HPDE6-E6E7 (cell line): ENCODE measurements around the gene MARVELD1.
"Not testable (repeated sequence)": the region's sequence is repeated elsewhere in the genome, so short reads cannot be mapped to it uniquely, and the experiment has no call there.

Source experiments
- DNase-seq: peaks from one replicate; pipeline ENCODE4 v3.0.0; 2011; ENCODE audit warnings: missing footprints; ENCODE audit errors: extremely low spot score

MARVELD1 gene

DNA sequence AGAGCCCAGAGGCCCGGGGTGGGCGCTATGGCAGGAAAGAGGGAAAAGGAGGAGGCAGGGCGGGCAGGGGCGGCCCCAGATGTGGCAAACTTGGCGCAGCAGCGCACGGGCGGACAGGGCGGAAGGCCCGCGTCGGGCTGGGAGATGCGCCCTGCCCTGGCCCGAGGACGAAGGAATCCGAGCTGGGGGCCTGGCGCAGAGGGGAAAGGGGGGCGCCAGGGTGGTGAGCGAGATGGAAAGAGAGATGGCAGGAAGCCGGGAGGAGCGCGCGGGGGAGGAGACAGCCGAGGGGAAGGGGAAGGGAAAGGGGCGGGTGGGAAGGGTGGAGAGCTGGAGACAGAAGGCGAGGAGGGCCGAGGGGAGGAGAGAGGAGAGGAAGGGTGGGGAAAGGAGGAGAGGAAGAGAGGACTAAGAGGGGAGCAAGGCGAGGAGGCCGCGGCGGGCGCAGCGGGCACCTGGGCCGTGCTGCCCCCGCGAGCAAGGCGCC, at the start of gene MARVELD1:
Gene MARVELD1 (plus strand): TSS at position 392 of the 487 bp plus-strand sequence. CDS start 147 bp downstream, outside the sequence.
- no peak for DNase-seq

DNA sequence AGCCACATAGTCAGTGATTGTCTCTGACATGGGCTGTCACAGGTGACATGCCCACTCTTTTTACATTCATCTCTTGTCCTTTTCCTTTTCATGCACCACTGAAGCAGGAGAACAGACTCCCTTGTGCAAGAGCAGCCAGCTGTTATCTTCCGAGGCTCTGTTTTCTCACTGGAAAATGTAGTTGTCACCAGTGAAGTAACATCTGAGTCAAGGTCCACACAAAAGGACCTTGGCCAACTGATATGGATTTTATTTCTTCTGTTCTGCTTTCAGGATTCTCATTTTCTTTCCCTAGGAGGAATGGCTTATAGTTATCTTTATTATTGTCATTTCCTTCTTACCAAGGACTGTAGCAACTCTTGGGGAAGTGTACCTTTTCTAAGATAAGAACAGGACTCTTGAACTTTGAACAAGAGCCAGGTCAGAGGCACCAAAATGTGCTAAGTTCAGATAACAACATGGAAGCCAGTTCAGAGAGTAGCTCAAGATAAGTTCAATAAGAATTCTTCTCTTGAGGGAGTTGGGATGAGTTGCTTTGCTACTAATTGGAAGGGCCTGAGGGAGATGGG, 49.2 kb upstream of the MARVELD1 start:
- DNase-seq, result no peak

DNA sequence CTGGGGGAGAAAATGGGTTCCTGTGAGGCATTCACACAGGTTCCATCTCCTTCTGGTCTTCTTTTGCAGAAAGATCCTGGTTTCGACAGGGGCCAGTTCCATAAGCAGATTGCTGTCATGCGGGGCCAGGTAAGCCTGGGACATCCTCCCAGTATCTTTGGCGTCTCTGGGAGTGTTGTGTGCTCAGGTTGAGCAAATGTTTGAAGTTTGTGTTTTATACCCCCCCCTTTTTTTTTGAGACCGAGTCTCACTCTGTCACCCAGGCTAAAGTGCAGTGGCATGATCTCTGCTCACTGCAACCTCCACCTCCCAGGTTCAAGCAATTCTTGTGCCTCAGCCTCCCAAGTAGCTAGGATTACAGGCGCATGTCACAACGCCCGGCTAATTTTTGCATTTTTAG, 46.5 kb upstream of the MARVELD1 start:
- DNase-seq, result no peak

DNA sequence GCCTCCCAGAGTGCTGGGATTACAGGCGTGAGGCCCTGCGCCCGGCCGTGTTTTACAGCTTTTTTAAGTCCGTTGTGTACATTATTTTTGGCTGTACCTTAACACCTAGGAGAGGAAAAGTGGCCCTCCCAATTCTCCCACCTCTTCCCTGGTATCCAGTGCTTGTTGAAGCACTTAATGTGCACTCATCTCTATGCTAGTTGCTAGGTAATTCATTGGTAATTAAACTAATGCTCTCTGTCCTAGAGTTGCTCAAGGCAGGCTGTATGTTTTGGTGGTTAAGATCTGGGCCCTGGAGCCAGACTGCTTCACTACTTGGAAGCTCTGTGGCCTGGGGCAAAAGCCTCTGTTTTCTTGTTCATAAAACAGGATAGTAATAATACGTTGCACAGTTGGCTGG, 46.1 kb upstream of the MARVELD1 start:
- DNase-seq, result no peak

DNA sequence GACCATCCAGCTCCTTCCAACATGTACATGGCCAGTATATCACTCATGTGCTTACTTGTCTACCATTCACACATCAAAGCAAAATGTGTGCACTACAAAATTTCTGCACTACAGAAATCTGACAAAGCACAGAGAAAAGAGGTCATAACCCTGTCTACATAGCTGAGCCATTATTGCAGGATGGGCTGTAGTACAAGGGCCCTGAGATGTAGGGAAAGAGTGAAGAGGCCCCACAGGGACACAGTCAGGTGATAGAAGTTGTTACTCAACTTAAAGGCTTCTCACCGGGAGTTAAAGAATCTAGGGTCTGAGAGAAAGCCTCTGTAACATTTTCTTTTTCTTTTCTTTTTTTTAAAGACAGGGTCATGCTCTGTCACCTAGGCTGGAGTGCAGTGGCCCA, 44.0 kb upstream of the MARVELD1 start:
- DNase-seq, result no peak

DNA sequence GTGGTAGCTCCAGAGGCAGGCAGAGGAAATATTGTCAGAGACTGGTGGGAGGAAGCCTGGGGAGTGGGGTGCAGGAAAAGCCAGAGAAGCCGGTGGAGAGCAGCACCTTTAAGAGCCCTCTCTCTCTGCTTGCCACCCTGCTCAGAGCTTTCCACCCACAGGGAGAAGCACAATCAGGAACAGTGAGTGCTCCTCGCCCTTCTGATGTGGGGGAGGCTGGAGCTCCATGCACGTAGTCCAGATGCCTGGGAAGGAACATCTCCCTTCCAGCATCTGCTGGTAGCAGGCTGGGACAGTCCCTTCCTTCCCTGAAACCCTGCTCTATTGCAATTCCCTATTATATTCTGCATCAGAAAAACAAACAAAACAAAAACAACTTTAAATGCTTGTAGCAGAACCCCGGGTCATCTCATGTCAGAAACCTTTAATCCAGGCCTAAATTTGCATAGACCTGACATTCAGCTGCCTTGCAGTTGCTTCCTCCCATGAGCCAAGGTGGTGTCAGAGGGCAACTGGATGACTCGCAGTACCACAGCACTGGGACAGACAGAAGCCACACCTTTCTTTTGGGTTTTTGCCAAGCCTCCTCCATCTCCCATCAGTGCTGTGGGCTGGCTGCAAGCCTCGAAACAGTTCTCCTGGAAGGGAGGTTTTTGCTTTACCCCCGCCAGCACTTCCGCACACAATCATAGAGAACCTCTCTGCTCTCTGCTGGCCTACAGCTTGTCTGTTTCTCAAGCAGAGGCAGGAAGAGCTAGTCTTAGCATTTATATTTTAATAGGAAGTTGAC, 39.6 kb upstream of the MARVELD1 start:
- no peak for DNase-seq

DNA sequence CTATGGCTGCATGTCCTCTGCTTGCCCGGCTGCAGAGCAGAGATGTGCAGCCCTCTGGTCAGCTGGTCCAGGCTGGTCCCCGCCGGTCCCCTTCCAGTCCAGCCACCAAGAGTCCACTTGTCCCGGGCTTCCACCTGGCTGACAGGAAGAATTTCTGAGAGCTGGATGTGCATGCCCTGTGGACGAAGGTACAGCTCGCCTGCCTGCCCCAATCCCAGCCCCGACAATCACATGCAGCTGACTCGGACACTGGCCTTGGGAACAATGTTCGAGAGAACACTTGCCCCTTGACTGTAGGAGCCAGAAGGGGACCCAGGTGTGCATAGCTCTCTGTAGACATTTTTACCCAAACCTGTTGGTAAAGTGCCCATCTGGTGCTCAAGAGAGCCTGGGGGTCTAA, 38.3 kb upstream of the MARVELD1 start:
- no peak for DNase-seq

DNA sequence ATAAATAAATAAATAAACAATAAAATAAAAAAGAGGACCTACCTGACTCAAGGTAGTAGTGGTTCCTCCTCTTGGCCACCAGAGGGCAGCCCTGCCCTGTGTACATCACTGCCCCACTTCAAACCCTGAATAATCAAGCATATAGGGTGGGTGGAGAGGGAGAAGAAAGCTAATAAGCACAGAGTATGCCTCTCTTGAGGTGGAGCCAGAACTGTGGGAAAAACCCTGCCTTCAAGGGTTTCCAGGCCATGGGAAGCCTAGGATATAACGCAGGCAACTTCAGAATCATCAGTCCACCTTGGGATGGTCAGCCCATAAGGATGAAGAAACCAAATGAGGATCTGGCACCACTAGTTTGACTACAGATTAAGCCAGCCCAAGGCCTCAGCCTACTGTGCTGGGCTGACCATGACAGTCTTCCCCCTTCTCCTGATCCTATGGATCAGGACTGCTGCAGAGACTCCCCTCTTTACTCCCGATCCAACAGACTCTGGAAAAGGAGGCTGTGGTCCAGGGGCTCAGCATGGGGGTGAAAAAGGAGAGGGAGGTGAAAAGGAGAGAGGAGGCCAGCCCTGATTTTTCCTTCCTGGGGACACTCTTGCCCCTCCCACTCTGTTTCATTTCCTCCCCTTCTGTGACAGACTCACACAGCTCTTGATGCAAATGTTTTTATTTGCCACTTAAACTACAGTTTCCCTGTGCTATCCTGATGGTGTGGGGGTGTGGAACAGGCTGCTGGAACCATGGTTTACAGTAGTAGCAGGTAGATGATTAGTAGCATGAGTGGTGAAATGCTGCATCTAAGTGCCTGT, 36.6 kb upstream of the MARVELD1 start:
- peak; percentile 71 for DNase-seq

DNA sequence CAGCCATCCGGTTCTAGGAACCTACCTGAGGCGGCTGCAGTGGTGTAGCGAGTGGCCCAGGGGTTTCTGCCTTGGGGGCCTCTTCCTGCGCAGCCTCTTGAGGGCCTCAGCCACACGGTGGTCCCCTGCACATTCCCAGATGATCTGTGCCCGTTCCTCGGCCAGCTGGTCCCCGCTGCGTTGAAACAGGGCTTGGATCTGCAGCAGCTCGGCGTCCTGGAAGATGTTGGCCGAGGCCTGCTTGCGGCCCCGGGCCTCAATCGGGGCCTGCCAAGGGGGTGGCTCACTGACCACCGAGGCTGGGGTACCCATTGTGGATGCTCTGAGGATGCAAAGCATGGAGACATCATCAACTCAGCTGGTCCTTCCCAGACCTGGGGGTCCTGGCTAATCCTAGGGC, 33.9 kb upstream of the MARVELD1 start:
- DNase-seq, result no peak

DNA sequence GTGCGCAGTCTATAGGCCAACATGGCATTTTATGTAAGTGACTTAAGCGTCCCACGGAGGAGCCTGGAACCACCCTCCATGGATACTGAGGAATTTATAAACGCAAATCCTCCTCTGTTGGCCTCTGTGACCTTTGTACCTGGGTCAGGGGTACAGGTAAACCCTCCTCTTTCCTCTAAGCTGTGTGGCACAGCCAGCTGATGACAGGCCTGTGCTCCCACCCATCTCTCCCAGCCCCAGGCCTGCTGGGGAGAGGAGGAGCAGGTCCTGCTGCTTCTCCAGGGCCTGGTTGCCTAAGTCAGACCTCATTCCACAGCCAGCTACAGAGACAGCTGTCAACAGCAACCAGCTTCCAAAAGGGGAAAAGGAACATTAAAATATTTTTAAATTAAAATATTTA, 31.5 kb upstream of the MARVELD1 start:
- no peak for DNase-seq

DNA sequence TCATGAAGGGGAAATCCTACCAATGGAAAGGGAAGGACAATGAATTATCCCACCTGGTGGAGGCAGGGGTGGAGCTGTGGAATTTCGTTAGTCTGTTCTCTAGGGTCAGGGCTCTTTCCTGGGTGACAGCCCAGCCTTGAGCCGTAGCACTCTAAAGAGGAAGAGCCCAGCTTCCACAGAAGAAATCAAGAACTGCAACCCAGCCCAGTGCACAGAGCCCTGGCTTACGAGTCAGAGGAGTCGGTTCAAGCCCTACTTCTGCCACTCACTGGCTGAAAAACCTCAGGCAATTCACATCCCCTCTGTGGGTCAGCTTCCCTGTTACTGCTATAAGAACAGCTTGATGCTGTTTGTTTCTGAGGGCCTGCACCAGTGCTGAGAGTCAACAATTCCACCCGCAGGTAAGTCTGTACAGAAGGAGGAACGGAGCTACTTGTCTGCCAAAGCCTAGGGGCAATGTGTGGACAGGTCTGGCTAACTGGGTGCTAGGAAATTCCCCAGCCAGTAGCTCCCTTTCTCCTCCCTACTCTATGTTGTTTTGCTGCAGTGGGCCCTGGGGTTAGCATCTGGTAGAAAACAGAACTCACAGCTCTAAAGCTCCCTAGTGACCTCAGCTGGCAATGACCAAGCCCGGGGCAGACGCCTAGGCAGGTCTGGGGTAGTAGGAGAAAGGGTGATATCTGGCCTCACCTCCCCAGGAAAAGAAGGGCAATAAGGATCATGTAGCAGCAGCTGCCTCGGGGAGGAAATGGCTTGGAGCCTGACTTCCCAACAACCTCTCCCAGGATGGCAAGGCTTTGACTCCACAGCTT, 29.8 kb upstream of the MARVELD1 start:
- DNase-seq, result no peak

DNA sequence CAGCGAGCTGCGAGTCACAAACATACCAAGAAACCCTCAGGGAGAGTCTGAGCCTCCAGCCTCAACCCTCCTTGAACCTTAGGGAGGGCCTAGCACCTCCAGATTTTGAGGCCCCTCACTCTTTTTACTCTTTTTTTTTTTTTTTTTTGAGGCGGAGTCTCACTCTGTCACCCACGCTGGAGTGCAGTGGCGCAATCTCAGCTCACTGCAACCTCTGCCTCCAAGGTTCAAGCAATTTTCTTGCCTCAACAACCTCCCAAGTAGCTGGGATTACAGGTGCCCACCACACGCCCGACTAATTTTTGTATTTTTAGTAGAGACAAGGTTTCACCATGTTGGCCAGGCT, 29.2 kb upstream of the MARVELD1 start:
- DNase-seq, result not testable (repeated sequence)

DNA sequence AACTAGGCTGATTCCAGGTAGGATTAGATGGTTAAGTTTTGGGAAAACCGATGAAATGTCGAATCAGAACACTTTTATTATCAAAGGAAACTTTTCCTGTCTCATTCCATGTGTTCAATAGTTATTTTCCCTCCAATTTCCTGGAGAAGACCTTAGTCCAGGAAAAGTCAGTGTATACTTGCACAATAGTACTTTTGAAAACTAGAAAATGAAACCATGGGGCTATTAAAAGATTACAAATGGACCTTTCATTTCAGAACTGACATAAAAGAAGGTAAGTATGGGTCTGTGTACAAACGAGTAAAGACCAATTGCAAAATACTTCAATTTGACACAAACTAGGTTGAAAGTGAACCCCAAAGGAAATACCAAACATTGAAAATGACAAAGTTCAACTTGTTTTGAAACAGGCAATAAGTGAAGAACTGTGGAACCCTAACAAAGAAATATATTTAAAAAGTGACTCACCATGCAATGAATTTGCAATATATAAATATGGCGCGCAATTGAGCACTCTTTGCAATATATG, 28.6 kb upstream of the MARVELD1 start:
- no peak for DNase-seq

DNA sequence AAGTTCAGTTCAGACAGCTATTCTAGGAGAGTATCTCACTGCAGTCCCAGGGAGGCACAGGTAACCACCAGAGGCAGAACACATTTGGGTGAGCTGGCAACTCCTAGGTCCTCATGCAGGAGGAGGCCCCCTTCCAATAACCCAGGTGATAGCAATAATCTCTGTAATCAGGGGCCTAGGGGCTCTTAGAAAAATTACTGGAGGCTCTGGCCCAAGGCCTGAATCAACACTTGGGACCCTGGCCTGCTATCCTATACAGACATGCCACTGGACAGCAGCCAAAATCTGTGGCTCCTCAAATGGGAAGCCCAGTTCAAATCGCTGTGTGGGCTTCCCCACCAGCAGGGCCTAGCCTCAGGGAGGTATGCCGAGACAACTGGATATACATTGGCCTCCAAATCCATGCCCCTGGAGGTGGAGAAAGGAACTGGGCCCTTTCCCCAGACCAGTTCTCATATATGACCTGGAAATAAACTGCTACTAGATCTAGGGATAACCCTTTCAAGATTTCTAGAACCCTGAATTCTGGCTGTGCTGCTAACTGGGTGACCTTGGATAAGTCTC, 28.1 kb upstream of the MARVELD1 start:
- DNase-seq, result no peak

DNA sequence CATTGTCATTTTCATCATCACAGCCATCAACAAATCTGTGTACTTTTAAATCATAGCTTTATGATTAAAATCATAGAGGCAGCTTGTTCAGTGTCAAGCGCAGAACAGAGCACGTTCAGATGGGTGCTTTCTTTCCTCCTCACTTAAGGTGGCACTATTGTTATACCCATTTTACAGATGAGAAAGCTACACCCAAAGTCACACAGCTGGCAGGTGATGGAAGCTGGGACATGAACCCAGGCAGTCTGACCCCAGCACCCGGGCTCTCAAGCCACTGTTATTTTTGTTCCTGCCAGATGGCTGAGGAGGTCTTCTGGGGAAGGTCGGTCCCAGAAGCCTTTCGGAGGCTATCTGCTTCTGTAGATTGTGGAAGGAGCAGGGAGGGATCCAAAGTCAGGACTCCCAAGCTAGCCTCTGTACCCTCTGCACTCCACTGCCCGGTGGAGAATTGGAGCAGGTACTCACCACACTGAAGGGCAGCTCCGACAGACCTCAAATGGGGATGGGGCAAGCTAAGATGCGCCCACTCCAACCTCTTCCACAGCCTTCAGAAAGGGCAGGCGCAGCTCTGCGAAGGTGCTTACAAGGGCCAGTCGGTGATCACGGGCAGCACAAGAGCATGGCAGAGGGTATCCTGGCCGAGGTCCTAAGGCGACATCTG, 27.1 kb upstream of the MARVELD1 start:
- DNase-seq, result no peak

DNA sequence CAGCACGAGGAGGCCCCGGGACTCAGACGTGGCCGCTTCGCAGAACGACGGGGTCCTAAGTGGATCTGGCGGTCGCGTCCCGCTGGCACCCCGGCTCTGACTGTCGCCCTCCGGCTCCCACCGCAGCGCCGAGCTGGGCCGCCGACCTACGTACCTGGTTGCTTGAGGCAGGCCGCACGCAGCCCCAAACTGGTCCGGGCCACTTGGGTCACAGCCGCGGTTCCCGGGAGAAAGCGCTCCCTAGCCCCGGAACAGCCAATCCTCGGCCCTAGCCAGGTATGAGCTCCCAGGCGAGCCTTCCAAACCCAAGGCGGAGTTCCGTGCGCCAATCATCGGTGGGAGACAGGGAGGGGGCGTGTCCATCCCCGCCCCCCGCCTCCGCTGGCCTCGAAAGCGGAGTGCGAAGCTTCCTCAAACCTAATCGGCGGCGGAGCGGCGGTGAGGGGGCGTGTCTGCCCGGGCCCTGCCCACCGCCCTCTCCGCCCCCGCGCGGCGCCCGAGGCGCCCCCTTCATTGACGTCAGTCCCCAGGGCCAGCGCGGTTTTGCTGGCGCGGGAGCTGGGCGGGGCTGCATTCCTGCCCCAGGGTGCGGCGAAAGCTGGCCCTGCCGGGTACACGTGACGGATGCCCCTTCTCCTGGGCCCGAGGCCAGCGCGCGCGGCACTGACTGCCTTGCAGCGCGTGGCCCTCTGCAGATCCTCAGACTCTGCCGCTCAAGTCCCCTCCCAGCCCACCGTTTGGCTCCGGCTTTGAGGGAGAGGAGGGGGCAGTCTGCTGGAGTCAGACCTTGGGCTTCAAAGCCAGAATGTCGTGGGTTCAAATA, 26.4 kb upstream of the MARVELD1 start, which contains the start of gene AVPI1:
Gene AVPI1 (minus strand): TSS at position 280 of the 823 bp plus-strand sequence. CDS start 7,336 bp downstream, outside the sequence.
- peak; percentile 87 for DNase-seq

DNA sequence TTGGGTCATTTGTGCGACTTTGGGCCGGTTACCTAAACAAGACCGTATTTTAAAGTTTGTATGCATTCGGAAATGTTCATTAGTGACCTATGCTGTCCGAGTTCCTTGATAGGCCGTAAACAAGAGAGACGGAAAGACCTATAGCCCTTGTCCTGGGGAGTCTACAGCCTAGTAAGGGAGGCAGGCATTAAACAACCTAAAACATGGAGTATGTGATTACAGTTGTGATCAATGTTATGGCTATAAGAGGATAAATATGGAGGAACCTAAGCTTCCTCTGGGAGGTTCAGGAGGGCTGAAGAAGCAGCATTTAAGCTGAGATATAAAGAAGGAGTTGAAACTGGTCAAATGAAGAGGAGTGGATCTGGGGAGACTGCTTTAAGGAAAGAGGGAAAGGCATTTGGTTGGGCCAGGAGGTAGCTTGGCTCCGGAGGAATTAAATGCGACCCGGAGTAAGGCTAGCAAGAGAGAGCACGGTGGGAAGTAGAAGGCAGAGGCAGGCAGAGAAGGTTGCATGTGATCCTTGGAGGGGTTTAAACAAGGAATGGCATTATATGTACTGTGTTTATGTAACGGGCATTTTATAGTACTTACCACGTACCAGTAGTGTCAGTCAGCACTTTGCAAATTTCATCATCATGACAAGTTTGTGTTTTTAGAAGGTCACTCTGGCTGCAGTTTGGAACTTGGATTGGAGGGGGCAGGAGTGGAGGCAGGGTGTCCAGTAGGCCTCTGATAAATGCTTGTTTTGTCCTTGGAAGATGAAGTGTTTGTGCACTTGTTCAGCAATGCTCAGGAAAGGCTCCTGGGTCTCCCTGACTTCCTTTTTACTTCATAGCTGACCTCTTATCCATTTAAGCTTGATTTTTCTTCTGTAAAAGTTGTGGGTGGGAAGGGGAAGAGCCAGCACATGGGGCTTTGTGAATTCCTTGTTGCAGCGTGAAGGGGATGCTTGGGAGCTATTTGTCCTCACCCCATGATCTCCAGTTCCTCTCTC, 25.4 kb upstream of the MARVELD1 start:
- no peak for DNase-seq

DNA sequence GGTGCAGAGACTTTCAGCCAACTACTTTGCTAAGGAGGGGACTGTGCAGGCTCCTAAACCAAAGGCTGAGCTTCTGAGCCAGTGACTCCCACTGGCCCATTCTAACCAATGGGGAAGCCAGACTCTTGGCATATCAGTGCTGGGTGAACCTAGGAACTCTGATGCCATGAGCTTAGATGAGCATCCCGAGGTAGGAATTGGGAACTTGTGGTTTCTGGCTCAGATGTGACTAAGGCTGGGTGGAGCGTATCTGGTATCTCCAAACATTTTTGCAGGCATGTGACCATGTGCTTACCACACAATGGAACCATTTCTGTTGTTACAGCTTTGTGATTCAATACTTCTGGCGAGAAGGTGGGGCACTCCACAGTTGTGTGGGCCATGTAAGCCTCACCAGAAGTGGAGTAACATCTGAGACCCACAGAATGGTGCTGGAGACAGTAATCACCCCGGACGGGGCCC, 23.9 kb upstream of the MARVELD1 start:
- DNase-seq, result peak; percentile 83
